ENCODE data around the gene SLC9A5. TPM values are rescaled to one million over a fixed set of nuclear protein-coding genes. Genes with fewer than 3 reads are reported as not detected.

SLC9A5 gene
- total RNA-seq, 1 experiment from 2014 or later: 1.9 TPM

- no peak for DNase-seq (ENCODE audit: low read depth)
Measured at GRCh38 chr16:67281536-67282446, 33.0 kb downstream of the SLC9A5 start.

- no peak for DNase-seq (ENCODE audit: low read depth)
Measured at GRCh38 chr16:67282447-67282805, 33.6 kb downstream of the SLC9A5 start.

- peak; percentile 42 for DNase-seq (ENCODE audit: low read depth)
Measured at GRCh38 chr16:67283039-67283825, 34.5 kb downstream of the SLC9A5 start.

GRCh38 chr16:67283826-67284555 lies 35.2 kb downstream of the SLC9A5 start:
- DNase-seq (ENCODE audit: low read depth): no peak

GRCh38 chr16:67284699-67285646 lies 36.2 kb downstream of the SLC9A5 start:
- peak; percentile 57 for DNase-seq (ENCODE audit: low read depth)

- no peak for DNase-seq (ENCODE audit: low read depth)
Measured at GRCh38 chr16:67286441-67287235, 37.9 kb downstream of the SLC9A5 start.

- no peak for DNase-seq (ENCODE audit: low read depth)
Measured at GRCh38 chr16:67287960-67288359, 39.2 kb downstream of the SLC9A5 start.

- no peak for DNase-seq (ENCODE audit: low read depth)
Measured at GRCh38 chr16:67291461-67291860, 42.7 kb downstream of the SLC9A5 start.

- DNase-seq (ENCODE audit: low read depth): no peak
Measured at GRCh38 chr16:67294171-67294757, 45.5 kb downstream of the SLC9A5 start.

- no peak for DNase-seq (ENCODE audit: low read depth)
Measured at GRCh38 chr16:67294938-67295361, 46.2 kb downstream of the SLC9A5 start.

GRCh38 chr16:67296420-67296819 lies 47.6 kb downstream of the SLC9A5 start:
- peak; percentile 50 for DNase-seq (ENCODE audit: low read depth)

GRCh38 chr16:67298277-67298676 lies 49.5 kb downstream of the SLC9A5 start:
- DNase-seq (ENCODE audit: low read depth): no peak

- no peak for DNase-seq (ENCODE audit: low read depth)
Measured at GRCh38 chr16:67299269-67299668, 50.5 kb downstream of the SLC9A5 start.

GRCh38 chr16:67301080-67301782 lies 52.5 kb downstream of the SLC9A5 start:
- DNase-seq (ENCODE audit: low read depth): no peak

- DNase-seq (ENCODE audit: low read depth): no peak
Measured at GRCh38 chr16:67302076-67302475, 53.3 kb downstream of the SLC9A5 start.

- DNase-seq (ENCODE audit: low read depth): no peak
Measured at GRCh38 chr16:67302970-67303369, 54.2 kb downstream of the SLC9A5 start.

GRCh38 chr16:67304020-67304419 lies 55.2 kb downstream of the SLC9A5 start:
- no peak for DNase-seq (ENCODE audit: low read depth)

GRCh38 chr16:67305216-67306071 lies 56.7 kb downstream of the SLC9A5 start:
- no peak for DNase-seq (ENCODE audit: low read depth)

All from HT1080 (cell line).